CD4-positive, alpha-beta T cell treated with Interleukin-4 for 1 hour (primary cell): ENCODE data around the gene OTOS.

Source experiments
- DNase-seq, 2 donors: peaks; one replicate each; pipeline ENCODE4 v3.0.0-alpha.2; 2020 to 2022

OTOS gene

DNA sequence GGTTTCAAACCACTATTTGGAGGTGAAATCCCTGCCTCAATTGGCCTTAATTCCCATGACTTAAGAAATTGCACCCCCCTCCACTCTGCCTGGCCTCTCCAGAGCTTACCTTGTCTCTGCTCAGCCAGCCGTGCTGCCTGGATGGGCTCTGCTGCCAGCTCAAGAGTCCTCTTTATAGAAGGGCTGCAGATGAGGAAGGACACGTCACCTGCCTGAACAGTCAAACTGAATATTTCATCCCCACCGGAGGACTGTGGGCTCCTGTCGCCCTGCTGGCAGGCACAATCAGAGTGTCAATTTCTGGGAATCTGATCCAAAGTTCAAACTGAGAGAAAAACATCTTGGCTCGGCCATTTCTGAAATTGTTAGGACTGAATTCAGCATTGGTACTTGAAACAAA is at the start of gene OTOS:
Gene OTOS, minus strand, starts transcription at position 148 of the 400 bp plus-strand sequence. CDS start 332 bp downstream, outside the sequence.
- no peak for DNase-seq

DNA sequence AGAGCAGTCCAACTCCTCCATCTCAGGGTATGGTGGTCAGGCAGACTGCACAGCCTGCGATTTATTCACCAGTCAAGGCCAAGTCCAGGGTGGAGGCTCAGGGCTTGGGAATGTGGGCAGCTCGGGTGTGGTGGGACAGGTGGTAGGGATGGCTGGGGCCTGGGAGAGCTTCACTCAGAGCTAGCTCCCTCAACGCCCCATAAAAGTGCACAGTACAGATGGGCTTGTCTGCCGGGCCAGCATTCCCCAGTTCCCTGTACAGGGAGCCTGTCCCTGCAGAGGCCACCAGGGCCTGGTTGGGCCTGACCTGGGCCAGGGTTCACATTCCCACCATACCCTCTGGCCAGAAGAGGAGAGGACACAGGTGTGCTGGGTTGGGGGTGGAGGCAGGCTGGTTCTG is 49.2 kb upstream of the OTOS start:
- DNase-seq = no peak

DNA sequence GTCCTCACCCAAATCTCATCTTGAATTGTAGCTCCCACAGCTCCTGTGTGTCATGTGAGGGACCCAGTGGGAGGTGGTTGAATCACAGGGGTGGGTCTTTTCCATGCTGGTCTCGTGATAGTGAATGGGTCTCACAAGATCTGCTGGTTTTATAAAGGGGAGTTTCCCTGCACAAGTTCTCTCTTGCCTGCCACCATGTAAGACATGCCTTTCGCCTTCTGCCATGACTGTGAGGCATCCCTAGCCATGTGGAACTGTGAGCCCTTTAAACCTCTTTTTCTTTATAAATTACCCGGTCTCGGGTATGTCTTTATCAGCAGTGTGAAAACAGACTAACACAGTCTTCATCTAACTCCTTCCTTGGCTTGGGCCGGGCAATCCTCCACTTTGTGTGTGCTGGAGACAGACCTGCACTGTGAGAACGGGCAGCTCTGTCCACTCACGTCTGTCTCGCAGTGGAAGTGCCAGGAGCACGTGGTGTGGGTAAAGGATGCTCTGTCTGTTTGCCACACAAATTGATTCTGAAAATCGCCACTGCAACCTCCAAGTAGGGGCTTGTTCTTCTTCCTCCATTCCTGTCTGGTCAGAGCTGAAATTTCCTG is 47.6 kb upstream of the OTOS start:
- no peak for DNase-seq

GRCh38 chr2:240186191-240186725 is 45.8 kb upstream of the OTOS start:
- no peak for DNase-seq

DNA sequence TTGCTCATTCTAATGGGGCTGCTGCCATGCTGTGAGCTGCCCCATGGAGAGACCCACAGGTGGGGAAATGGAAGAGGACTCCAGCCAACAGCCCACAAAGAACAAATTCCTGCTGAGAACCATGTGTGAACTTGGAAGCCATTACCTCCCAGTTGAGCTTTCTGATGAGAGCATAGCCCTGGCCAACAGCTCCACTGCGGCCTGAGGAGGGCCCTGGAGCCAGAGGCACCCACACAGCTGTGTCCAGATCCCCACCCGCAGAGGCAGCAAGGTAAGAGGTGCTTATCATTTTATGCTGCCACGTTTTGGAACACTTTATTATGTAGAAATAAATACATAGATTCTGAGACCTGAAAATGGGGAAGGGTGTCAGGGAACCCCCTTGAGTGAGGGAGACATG is 44.2 kb upstream of the OTOS start:
- DNase-seq = no peak

GRCh38 chr2:240183875-240184590 is 43.6 kb upstream of the OTOS start:
- DNase-seq = no peak

DNA sequence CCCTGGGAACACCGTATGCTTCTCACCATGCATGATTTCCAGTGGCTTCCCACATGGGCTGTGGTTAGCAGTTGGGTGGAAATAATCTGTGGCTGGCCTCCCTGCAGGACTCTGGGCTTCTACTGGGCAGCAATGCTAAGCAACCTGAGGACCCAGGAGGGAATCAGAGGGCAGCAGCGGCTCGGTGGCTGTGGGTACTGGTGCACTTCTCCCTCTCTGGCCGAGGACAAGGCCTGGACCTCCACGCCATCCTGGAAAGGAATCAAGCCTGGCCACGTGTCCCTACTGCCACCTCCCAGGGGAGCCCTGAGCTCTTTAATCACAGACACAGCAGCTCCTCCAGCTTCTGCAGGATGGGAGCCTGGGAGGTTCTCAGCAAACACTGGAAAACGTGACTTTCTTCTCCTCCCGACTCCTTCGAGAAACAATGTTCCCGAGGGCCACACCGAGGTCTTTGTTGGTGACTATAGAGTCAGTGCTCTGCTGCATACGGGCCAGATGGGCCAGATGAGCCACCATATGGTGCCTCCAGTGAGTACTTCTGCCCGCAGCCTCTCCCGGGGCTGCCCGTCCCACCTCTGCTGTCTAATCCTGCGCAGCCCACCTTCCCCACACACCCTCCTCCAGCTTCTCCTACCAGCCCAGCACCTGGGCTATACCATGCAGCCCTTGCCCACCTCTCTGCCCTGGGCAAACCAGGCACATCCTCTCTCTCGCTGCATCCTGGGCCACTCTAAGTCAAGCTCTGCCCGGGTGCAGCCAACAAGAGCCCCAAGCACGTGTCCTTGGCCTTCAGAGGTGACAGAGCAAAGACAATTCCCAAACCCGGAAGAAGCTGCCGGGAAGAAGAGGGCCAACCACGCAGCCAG is 42.8 kb upstream of the OTOS start:
- DNase-seq = no peak

DNA sequence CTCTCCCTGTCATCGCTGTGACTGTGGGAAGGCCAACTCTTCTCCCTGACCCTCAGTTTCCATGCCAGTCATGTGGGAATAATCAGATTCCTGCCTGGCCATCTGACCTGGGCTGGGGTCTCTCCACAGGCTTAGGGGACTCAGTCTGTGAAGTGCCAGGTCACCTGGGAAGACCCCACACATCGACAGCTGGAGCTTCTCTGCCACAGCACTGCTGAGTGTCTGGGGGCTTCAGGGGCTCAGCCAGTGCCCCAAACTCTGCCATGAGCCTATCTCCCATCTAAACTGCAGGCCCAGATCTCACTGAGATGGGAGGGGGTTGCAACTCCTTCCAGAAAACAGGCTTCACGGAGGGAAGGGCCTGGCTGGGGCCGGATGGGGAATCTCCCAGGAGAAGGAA is 42.0 kb upstream of the OTOS start:
- DNase-seq = no peak

DNA sequence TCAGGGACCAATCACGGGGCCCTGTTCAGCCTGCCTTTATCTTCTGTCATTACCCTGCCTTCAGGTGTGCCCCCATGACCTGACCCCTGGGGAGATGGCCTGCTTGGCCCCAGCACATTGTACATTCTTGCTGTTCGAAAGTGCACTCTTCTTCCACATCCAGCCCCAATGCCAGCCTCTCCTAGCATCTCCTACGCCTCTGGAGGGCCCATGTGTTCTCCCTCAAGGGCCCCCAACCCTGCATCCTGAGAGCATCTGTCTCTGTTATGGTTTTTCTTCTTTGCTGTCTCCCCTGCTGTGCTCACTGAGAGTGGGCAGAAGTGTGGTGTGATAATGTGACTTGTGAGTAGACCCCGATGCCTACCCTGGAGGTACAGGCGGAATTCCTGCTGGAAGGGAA is 41.5 kb upstream of the OTOS start:
- no peak for DNase-seq

DNA sequence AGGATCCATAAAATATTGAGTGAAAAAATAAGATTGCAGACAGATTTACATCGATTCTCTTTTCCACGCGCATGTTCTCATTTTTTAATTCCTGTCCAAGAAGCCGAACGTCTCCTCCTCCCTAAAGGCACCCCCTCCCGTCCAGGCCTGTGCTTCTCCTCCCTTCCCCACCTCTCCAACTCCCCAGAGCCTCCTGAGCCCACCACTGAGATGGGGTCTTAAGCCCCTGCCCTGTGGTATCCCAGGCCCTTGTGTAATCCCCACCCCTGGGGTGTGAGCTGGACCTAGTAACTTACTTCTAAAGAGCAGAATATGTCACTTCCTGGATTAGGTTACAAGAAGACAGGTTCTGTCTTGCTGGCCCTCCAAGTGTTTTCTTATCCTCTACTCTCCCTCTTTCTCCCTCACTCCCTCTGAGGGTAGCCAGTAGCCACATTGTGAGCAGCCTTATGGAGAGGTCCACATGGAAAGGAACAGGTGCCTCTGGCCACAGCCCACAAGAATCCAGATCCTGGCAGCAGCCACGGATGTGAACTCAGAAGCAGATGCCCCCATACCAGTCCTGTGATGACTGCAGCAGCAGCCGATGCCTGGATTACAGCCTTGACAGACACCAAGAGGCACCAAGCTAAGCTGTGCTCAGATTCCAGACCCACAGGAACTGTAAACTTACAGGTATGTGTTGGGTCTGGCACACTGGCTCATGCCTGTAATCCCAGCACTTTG is 39.6 kb upstream of the OTOS start:
- no peak for DNase-seq

GRCh38 chr2:240179186-240179815 is 38.8 kb upstream of the OTOS start:
- no peak for DNase-seq

GRCh38 chr2:240178564-240178963 is 38.1 kb upstream of the OTOS start:
- no peak for DNase-seq

DNA sequence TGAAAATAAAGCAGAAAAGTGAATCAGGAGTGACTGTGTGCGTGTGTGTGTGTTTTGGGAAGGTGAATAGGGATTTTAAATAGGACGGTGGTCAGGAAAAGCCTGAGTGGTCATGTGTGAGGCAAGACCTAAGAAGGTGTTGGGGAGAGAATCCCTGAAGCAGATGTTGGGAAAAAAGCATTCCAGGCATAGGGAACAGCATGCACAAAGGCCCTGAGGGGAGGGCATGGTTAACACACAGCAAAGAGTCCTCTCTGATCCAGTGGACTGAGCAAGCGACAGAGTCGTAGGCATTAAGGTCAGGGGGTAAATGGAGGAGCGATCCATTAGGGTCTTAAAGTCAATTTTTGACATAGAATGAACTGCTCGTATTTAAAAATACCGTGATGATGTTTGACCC is 34.0 kb upstream of the OTOS start:
- no peak for DNase-seq

GRCh38 chr2:240172071-240172895 is 31.8 kb upstream of the OTOS start:
- DNase-seq = no peak

GRCh38 chr2:240170883-240171282 is 30.4 kb upstream of the OTOS start:
- DNase-seq = no peak

GRCh38 chr2:240170354-240170735 is 29.9 kb upstream of the OTOS start:
- DNase-seq = no peak

DNA sequence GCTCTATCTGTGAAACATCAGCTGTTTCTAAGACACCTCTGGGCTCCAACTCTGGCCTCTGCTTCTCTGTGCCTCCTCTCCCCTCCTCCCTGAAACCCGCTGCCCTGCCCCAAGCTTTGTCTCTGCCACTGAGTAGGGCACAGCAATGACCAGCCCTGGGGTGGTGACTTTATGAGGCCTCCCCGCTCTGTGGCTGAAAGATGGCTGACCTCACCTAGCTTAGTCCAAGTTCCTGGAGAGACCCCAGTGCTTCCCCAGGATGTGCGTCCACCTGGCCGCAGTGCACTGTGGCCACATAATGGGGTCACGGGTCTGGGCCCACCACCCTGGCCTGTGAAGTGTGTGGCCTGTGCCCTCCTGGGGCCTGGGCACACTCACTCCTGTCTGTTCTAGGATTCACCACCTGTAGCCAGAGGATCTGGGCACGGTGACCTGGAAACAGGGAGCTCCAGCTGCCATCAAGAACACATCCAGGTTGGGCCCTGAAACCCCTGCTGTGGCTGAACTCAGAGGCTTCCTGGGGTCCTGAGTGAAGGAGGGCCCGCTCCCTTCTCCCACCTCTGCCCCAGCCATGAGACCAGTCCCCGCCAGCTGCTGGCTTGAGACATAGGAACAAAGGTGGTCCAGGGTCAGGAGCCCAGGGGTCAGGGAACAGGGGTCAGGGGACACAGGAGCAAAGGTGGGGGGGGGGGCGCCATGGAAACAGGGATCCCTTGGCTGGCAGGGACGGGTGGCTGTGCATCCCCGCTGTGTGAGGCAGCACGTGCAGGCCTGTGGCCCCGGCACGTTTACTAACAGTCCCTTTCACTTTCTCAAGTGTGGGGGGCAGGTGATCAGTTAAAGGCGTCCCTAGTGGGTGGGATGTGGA is 29.3 kb upstream of the OTOS start:
- DNase-seq = no peak

DNA sequence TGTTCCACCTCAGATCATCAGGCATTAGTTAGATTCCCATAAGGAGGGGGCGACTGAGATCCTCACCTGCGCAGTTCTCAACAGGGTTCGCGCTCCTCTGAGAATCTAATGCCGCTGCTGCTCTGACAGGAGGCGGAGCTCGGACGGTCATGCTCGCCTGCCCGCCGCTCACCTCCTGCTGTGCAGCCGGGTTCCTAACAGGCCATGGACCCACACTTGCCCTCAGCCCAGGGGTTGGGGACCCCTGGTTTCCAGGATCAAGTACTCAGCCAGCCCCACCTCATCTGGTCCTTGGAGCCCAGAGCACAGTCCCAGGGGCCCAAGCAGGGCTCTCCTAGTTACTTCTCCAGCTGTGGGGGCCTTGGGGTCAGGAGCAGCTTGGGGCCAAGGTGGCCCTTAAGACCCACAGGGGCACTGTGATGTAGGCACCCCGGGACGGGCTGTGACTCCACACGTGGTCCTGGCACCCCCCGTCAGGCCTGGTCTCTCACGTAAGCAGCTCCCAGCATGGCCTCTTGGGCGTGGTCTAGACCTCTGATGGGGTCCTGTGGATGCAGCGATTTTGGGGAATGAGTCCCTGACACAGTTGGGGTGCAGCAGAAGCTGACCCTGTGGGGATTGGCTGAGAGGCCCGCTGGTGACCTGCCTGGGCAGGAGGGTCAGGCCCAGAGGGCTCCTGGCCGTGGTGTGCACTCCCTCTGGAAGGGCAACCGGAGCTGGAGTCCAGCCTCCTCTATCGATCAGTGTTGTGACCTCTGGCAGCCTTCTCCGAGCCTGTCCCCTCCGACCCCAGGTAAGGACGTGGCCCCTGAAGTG is 28.3 kb upstream of the OTOS start:
- no peak for DNase-seq

DNA sequence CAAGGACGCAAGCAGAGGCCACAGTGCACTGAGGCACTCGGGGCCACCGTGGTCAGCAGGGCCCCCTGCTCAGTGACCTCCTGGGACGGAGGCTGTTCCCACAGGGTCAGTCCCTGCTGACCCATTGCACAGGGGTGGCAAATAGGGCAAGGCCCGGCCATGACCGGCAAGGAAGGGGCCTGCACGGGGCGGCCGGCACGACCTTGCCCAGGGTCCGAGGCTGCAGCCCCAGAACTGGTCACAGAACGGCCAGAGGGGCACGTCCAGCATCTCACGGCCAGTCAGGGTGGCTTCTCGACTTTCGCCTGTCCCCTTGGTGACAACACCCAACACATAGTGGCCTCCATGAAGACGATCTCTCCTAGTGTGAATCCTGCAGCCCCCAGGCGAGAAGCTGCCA is 27.6 kb upstream of the OTOS start:
- no peak for DNase-seq

- DNase-seq = no peak
Observed at GRCh38 chr2:240167588-240167880, 27.1 kb upstream of the OTOS start.
